Stimulated activated CD8-positive, alpha-beta memory T cell treated with anti-CD3 and anti-CD28 coated beads, Interleukin-7, amount 100 ng/mL, for 48 hours (primary cell): ENCODE results near the gene DYSF.
"Not testable (repeated sequence)": the region's sequence is repeated elsewhere in the genome, so short reads cannot be mapped to it uniquely, and the experiment has no call there.

ENCODE experiments used
- DNase-seq, 2 donors: peaks; one replicate each; pipeline ENCODE4 v3.0.0-alpha.2; 2020; ENCODE audit warnings: low read depth in 1 of 2; ENCODE audit errors: extremely low read depth in 1 of 2

Gene DYSF

GRCh38 chr2:71453404-71454220 is at the start of gene DYSF:
DYSF (plus strand) TSS chr2:71453561.
- DNase-seq = no peak

- no peak for DNase-seq
Measured at GRCh38 chr2:71409611-71410010, 43.8 kb upstream of the DYSF start.

GRCh38 chr2:71410696-71411095 is 42.7 kb upstream of the DYSF start:
- no peak for DNase-seq

DNA sequence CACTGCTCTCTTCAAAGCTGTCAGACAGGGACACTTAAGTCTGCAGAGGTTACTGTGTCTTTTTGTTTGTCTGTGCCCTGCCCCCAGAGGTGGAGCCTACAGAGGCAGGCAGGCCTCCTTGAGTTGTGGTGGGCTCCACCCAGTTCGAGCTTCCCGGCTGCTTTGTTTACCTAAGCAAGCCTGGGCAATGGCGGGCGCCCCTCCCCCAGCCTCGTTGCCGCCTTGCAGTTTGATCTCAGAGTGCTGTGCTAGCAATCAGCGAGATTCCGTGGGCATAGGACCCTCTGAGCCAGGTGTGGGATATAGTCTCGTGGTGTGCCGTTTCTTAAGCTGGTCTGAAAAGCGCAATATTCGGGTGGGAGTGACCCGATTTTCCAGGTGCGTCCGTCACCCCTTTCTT is 36.5 kb upstream of the DYSF start:
- not testable (repeated sequence) for DNase-seq

DNA sequence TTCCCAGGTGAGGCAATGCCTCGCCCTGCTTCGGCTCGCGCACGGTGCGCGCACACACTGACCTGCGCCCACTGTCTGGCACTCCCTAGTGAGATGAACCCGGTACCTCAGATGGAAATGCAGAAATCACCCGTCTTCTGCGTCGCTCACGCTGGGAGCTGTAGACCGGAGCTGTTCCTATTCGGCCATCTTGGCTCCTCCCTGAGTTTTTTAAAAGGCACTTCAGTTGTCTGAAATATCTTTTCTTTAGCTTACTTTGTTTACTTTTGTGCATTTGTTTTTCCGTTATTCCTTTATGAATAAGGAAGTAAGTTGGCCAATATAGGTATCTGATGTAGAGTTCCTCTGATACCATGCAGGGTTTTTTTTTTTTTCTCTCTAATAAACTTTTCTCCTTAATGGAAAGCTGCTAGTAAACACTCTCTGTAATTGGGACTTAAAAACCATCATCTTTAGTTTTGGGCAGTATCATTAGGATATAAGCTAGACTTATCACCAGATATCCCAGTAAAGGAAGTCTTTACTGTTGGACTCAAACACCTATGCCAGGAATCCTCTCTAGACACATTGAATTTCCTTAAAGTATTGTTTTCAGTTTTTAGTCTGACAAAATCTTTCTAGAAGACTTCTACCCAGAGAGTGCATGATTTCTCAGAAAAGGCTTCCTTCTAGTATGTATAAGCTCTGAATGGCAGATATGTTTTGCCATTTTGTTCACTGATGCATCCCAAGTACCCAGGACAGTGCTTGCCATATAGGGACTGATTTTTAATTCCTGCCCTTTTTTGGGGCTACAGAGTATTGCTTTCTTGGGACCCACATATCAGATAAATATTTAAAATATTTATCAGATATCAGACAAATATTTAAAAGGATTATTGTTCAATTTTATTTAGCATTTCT is 35.8 kb upstream of the DYSF start:
- DNase-seq = no peak

GRCh38 chr2:71419145-71419544 is 34.2 kb upstream of the DYSF start:
- DNase-seq = no peak

DNA sequence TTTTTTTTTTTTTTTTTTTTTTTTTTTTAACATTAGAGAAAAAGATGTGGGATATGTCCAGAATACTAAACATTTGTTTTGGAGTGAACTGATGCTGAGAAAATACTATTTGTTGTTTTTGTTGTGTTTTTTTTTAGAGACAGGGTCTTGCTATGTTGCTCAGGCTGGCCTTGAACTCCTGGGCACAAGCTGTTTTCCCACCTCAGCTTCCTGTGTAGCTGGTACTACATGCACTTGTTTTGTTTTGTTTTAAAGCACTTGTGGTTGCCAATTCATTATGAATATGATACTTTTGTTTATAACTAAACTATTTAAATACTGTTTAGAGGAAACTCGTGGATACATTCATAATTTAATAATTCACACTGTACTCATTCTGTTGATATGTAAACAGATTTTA is 33.4 kb upstream of the DYSF start:
- DNase-seq = no peak

DNA sequence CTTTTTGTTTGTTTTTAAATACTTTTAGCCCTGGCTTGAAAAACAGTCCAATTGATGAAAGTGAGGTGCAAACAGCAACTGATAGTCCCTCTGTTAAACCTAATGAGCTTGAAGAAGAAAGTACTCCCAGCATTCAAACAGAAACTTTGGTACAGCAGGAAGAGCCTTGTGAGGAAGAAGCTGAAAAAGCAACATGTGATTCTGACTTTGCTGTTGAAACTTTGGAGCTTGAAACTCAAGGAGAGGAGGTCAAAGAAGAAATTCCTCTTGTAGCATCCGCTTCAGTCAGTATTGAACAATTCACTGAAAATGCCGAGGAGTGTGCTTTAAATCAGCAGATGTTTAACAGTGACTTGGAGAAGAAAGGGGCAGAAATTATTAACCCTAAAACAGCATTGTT is 30.6 kb upstream of the DYSF start:
- DNase-seq = no peak

GRCh38 chr2:71423817-71424420 is 29.4 kb upstream of the DYSF start:
- DNase-seq = no peak

DNA sequence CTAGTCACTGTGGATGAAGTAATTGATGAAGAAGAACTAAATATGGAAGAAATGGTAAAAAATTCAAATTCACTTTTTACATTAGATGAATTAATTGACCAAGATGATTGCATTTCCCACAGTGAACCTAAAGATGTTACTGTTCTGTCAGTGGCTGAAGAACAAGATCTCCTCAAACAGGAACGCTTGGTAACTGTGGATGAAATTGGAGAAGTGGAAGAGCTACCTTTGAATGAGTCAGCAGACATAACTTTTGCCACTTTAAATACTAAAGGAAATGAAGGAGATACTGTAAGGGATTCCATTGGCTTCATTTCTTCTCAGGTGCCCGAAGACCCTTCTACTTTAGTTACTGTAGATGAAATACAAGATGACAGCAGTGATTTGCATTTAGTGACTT is 26.6 kb upstream of the DYSF start:
- DNase-seq = no peak

DNA sequence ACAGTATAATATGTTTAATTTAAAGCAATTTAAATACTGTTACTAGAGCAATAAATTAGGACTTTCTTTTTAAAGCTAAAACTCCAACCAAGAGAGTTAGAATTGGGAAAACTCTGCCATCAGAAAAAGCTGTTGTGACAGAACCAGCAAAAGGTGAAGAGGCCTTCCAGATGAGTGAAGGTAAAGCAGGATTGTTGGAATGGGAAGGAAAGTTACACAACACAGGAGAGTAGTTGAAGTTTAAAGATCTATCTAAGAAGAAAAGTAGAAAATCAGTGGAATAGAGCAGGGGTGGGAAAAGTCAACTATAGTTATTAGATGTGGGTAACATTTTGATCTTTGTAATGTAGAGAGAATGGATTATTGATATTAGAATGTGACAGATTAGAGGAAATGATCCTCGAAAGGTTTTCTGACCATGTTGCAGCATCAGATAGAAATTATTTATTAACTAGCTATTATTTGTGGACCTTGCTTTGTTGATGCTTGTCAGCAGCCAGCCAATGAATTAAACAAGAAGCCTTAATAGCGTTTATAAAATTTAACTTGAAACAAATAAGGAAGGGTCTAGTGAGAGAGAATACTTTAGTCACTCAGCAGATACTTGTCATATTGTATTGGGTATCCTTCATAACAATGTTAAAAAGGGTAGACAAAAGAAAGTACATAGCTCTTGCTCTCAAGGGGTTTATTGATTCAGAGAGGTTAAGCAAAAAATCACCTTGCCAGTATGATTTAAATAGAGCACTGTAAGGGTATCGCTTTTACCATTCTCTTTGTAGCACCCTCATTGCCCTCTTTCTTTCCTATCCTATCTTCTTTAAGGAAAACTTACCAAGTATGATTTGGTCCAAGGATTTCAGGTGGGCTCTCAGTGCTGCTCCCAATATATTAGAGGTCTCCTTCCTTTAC is 24.6 kb upstream of the DYSF start:
- no peak for DNase-seq

- DNase-seq = not testable (repeated sequence)
Measured at GRCh38 chr2:71445142-71445541, 8.2 kb upstream of the DYSF start.

DNA sequence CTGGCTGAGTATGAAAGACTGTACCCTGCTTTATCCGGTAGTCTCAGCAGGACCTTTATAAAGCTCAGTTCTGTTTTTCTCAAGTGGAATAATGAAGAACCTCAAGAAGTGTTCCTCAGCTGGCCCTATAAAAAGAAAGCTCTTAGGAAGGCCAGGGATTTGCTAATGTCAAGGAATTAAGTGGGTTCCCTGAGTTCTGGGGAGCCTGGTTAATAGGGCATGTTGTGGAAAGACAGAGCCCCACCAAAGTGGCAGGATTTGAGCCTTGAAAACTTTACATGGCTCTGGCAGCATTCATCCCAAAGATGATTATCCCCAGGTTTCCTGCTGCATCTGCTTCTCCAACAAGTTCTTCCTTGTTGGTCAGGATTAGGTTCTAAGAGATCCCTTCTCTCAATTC is 6.9 kb upstream of the DYSF start:
- no peak for DNase-seq

- DNase-seq = no peak
Measured at GRCh38 chr2:71449343-71449742, 4.0 kb upstream of the DYSF start.

GRCh38 chr2:71451705-71452104 is 1.7 kb upstream of the DYSF start:
- no peak for DNase-seq

DNA sequence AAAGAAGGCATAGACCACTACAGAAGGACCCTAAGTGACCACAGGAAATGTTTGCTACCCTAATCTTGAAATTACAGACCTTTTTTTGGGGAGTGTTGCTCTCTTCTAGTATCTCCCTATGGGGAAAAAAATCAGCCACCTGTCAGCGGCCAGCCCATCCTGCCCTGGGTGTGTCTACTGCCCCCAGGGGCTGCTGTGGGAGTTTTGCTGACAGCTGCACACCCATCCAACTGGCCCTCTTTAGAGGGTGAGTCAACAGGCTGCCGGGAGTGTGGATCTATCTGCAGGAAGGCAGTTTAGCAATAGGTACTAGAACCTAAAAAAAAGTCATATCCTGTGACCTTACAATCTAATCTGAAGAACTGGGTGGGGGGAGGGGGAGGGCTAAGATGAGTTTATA is 796 bp upstream of the DYSF start:
- peak in 1 of 2 donors; percentile 21 for DNase-seq

DNA sequence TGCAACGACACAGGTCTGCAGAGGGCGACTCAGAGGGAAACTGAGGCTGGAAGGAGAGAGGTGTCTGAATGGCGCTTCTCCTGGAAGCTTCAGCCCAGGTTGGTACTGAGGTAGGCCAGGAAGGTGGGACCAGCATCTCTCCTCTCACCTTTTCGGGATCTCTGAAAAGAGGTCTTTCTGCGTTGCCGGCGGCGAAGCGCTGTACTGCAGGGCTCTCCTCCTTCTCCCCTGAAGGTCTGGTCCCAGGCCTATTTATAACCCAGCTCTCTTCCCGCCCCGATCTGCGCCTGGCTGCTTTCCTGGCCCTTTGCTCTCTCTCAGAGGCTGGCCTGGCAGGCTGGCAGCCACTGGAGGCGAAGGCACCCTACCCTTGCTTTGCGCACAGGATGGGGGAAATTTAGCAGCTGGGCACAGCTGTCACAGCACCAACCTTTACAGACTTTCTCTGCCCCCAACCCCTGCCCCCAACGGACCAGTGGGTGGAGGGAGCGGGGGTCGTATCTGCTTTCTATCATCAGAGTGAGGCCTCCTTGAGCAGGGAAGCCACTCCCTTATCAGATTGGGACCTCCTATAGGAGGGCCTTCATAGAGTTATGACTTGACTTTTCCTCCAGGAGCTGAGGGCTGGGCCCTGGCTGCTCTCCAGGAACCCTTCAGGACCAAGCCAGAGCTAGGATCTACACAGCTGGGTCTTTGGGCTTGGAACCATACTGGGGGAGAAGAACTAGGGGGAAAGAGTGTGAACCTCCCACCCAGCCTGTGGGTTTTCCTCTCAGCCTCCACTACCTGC is 1.1 kb downstream of the DYSF start:
- DNase-seq = no peak

DNA sequence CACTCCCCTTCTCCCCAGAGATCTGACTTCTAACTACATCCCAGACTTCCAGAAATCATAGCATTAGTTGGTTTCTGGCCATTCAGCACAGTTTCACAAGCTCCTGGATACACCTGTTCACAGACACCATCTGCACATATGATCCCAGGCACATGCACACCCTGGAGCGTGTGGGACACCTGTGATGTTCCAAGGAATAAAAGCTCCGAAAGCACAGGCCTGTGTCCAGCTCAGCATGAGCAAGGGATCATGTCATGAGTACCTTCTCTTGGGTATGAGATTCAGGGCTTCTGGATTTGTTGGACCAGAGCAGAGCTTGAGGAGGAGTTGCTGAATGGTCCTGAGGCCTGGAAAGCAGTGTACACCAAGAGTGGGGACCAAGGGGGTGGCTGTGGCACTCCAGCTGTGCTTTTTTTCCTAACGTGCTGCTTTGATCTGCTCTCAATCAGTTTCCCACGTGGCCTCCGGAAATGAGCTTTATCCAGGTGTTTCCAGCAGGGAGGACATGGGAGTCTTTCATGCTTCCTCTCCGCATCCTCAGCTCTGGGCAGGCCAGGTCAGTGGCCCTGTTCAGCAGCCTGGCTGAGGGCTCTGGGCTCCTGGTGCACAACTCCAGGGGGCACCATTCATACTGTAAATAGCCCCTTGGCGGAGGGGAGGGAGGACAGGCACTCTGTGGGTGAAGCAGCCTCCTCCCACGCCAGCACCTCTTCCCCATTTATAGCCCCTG is 1.8 kb downstream of the DYSF start:
- DNase-seq = no peak
